GM21529 (cell line): ENCODE data around the gene FNIP1.
"Not testable (repeated sequence)": the region's sequence is repeated elsewhere in the genome, so short reads cannot be mapped to it uniquely, and the experiment has no call there.

Source experiments
- ATAC-seq: cut with Tn5 transposase; IDR thresholded peaks from one replicate; pipeline ENCODE4 v1.9.1; 2021; ENCODE audit not compliant: unreplicated experiment

Gene FNIP1

GRCh38 chr5:131796793-131797693 is at the start of gene FNIP1:
FNIP1 (minus strand) TSS chr5:131797017; CDS start chr5:131796921, 96 bp downstream.
- peak; percentile 94 for ATAC-seq

GRCh38 chr5:131846536-131846935 is 49.7 kb upstream of the FNIP1 start:
- no peak for ATAC-seq

- ATAC-seq = no peak
These were observed 49.0 kb upstream of the FNIP1 start for GRCh38 chr5:131845828-131846227.

- not testable (repeated sequence) for ATAC-seq
These were observed 46.2 kb upstream of the FNIP1 start for GRCh38 chr5:131842971-131843370.

GRCh38 chr5:131832702-131833101 is 35.9 kb upstream of the FNIP1 start:
- ATAC-seq = not testable (repeated sequence)

GRCh38 chr5:131825404-131826013 is 28.7 kb upstream of the FNIP1 start:
- ATAC-seq = peak; percentile 66

GRCh38 chr5:131824631-131825030 is 27.8 kb upstream of the FNIP1 start:
- ATAC-seq = no peak

- no peak for ATAC-seq
These were observed 24.4 kb upstream of the FNIP1 start for GRCh38 chr5:131821221-131821620.

GRCh38 chr5:131818001-131818724 is 21.3 kb upstream of the FNIP1 start:
- no peak for ATAC-seq

- ATAC-seq = no peak
These were observed 18.2 kb upstream of the FNIP1 start for GRCh38 chr5:131814990-131815389.

GRCh38 chr5:131812371-131813160 is 15.7 kb upstream of the FNIP1 start:
- ATAC-seq = no peak

GRCh38 chr5:131810510-131811249 is 13.9 kb upstream of the FNIP1 start:
- ATAC-seq = peak; percentile 87

GRCh38 chr5:131795879-131796792 is 681 bp downstream of the FNIP1 start:
- ATAC-seq = peak; percentile 16

- no peak for ATAC-seq
These were observed 1.6 kb downstream of the FNIP1 start for GRCh38 chr5:131795228-131795627.

- ATAC-seq = no peak
These were observed 2.2 kb downstream of the FNIP1 start for GRCh38 chr5:131794586-131794985.

GRCh38 chr5:131792896-131793295 is 3.9 kb downstream of the FNIP1 start:
- ATAC-seq = no peak

GRCh38 chr5:131791866-131792265 is 5.0 kb downstream of the FNIP1 start:
- ATAC-seq = no peak

GRCh38 chr5:131790550-131790949 is 6.3 kb downstream of the FNIP1 start:
- ATAC-seq = no peak

- no peak for ATAC-seq
These were observed 7.1 kb downstream of the FNIP1 start for GRCh38 chr5:131789765-131790164.
